Midbrain (tissue), 1 donor: ENCODE data around the gene CLIC1.
A peak's percentile ranks its signal among the peaks of the same experiment; 100 is the strongest.

Source experiments
- DNase-seq: peaks from one replicate; lab custom pipeline; 2025; lab: John Stamatoyannopoulos, UW

The CLIC1 gene

DNA sequence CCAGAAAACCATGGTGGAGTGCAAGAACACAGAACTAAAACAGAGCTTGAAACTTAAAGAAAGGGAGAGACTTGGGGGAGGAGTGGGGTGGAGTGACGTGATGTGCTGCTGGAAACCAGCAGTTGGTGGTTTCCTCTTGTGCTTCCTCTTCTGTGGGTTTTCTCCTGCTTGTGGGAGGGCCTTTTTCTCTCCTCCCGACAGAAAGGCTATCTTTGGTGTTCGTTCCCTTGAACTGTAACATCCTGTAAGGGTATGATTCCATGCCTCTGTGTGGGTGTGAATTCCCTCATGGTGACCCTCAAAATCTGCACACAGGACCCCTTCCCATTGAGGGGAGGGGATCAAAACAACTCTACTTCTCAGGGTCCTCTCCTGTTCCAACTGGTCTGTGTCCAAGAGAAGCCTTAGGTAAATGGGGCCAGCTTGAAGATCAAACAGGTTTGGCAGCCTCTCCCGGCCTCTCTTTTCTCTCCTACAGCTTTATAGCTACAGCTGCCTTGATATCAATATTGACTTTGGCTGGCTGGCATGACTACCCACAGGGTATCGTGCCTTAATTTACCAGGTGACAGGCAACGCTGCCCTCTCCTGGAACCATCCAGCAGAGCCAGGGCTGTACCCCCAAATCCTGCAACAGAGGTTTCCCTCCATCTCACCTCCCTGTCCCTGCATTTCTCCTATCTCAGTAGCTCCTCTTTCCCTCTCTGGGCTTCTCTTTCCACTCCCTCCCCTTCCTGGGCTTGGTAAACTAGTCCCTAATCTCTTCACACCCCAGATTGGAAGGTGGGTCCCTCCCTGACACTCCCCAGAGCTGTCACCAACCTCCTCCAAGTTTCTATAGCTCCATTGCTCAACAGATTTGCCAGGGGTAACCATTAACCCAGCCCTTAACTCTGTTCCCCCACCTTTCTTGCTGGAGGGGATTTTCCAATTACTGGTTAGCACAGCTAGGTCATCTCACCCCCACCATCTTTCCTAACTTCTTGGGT lies 2.0 kb upstream of the CLIC1 start:
- DNase-seq = peak; percentile 25

DNA sequence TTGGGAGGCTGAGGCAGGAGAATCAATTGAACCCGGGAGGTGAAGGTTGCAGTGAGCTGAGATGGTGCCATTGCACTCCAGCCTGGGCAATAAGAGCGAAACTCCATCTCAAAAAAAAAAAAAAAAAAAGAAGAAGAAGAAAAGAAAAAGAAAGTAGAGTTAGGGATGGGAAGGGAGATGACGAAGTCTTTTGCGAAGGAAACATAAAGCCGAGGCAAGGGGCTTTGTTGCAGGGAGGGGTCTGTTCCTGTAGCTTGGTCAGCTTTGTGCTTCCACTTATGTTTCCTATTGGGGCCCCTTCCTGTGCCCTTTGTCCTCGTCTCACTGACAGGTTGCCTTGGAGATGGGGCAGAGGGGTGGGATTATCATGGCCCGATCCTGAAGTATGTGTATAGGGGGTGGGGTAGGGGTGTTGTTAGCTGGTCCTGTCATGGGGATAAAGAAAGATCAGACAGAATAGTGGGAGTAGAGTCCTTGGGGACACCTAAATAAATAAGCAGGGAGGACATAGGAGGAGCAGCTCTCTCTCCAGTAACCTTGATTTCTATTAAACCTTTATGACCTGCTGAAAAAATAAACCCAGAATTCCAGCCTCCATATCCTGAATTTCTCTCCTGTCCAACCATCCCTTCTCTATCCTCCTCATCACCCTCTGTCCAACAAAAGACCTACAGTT lies 1.1 kb upstream of the CLIC1 start:
- DNase-seq = no peak

DNA sequence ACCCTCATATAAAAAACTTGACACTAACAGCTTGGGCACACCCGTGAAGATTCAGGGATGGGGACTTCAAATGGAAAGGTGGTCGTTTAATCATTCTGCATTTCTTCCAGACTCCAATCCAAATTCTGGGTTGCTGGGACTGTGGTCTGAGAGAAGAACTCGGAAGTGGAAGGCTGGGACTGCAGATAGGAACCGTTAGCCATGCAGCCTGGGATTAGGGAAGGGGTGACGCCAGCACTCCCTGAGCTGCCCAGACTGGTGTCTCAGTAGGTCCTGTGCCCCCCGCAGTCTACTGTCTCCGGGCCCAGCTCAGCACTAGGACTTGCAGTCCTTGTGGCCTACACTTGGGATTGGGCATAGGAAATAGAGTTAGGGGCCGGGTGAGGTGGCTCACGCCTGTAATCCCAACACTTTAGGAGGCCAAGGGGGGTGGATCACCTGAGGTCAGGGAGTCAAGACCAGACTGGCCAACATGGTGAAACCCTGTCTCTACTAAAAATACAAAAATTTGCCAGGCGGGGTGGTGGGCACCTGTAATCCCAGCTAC lies 511 bp upstream of the CLIC1 start:
- DNase-seq = no peak

DNA sequence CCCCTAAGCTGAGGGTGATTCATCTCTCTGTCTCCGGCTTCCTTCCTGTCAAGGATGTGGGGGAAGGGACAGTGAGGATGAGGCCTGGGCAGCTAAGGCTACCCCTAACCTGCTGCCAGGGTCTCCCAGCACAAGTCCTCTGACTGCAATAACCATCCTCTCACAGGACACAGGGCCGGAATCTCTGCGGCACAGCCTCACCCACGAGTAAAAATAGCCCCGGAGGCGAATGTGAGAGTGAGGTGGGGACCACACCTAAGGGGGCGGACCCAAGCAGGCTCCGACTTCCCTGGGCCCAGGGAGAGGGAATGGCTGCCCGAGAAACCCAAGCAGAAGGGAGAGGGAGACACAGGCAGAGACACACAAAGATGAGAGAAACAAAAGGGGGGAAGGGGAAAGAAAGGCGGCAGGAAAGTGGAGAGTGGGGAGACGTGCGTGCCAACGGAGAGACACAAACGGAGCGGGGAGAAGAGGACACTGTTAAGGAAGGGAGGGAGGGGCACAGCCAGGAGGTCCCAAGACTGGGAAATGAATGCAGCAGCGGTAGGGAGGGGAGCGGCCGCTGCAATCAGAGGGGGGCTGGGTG lies 1.4 kb downstream of the CLIC1 start:
- no peak for DNase-seq

DNA sequence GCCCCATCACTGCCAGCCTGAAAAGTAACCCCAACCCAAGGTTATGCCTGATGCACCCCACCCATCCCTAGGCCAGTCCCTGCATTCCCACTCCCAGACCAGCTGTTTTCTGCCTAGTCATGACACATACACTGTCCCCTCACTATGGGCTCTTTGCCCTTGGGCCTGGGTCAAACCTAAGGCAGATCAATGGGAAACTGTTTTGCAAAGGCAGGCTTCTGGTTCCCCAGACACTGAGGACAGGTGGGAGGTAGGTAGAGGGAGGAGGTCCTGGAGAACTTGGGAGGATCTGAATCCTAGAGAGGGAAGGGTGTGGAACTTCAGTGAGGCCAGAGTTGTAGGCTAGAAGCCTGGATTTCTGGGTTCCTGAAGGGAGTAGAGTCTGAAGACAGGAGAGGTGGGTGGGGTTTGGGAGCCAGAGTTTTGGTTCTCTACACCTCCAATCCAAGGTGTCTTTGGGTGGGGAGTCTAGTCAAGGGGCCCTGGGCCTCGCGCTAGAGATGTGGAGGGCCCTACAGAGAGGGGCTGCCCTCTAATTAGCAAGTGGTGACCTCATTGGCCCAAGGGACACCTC lies 2.0 kb downstream of the CLIC1 start:
- DNase-seq = no peak

DNA sequence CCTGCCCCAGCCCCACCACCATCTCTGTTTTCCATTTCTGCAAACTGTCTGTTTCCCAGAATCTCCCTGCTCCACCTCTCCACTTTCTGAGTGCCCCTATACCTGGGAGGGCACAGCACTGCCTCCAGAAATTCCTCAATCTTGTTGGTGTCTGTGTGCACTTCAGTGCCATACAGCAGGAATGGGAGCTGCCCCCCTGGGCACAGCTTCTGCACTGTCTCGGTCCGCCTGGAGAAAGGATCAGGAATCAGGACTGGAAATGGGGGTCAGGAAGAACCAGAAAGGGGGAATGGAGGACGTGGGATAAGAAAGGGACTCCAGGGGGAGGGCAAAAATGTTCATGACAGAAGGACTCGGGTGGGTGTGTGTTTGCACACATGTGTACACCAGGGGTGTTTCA lies 2.6 kb downstream of the CLIC1 start:
- no peak for DNase-seq

DNA sequence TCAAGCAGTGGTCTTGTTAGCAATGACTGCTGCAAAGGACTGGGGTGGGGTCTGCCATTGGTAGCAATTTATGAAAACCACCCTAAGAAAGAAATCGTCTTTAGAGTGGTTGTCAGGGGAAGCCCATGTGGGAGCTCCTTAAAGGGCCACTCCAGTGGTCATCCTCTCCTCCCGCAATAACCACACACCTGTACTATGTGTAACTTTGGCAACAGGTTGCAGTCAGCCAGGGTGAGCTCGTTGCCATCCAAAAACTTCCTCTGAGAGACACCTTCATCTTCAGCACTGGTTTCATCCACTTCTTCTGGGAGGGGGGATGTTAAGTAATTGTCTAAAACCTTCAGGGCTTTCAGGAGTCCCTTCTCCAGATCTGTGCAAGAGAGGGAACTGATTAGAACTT lies 4.3 kb downstream of the CLIC1 start:
- DNase-seq = no peak

DNA sequence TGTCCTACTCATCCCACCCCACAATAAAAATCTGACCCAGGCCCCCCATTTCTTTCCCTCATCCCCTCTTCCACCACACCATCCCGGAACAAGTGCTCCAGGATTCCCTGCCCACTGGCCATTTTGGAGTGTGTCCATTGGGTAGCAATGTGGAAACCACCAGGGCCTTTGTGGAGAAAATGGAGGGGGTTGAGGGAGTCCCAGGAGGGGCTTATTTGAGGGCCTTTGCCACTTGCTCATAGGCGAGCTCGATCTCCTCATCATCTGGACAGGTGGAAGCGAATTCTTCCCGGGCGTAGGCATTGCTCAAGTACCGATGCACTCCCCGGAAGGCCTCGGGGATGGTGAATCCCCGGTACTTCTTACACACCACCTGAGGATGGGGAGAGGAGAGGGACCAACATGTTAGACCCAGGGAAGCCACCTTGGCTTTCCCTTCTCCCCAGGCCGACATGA lies 5.7 kb downstream of the CLIC1 start:
- DNase-seq = no peak

DNA sequence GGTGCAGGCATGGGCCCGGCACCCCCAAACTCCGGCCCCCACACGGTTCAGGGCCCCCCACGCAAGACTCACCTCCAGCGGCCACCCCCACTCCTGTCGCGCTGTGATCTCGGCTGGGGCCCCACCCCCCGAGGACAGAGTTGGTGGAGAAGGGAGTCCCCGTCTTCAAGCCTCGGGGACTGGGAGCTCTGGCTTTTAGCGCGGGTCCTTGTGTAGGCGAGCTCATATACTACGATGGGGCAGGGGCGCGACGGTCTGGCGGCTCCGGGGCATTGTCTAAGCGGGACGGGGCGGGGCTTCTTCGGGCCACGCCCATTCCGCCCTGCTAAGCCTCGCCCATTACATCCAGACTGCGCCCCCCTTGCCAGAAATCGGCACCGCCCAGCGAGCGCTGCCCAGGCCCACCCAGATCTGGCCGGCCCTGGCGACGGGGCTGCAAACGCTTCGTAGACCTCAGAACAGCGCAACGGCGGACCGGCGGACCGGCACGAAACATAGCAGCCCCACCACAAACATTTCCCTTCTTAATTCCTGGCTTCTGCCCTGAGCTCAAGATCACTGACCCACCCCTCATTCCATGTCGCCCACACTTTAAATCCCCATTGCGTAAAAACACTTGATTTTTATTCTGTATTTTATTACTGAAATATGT lies 6.2 kb downstream of the CLIC1 start:
- DNase-seq = peak; percentile 78

DNA sequence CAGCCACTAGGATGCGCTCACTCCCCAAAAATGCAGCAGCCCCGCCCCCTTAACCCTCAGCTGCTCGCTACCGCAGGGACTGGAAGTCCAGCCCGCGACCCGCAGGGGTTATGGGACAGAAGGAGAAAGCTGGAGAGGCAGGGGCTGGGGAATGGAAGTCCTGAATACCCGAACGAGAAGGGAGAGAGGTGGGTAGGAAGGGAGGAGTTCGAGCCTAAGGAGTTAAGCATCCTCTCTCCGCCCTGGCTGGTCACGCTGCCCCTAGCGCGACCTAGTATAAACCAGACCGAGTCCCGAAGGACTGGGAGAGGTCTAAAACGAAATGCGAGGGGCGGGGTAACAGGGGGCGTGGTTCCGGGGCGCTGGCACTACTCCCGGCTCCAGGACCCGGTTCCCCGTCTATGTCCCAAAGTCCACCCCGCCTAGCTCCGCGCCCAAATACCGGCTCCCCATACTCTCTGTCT lies 6.8 kb downstream of the CLIC1 start:
- DNase-seq = peak; percentile 86

DNA sequence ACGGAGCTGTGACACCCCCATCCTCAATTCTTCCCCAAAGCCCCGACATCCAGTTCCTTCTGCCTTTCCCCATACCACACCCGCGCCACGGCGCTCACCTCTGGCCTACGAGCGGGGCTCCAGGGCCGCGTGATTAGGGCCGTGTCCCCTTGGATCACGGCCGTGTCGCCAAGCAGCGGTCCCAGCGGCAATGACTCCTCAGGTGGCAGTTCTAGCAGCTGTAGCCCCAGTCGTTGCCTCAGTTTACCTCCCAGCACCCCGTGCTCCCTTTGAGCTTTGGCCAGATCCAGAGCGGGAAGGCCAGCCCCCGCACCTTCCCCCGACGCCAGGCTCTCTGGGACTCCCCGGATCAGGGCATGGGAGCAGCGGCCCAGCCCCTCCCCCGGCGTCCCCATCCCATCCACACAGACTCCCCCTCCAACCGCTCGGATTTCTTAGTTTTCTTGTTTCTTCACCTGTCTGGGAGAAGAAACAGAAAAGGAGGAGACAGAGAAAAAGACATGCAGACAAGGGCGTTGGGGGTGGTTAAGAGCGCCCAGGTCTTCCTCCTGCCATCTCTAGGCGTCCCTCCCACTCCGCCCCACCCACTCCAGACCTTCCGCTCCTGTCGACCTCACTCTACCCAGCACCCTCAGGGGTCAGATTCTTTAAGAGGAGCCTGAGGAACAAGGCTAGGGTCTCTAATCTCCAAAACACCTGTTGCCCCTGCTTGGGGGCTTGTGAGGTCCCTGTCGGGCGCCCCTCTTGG lies 7.4 kb downstream of the CLIC1 start, which contains the start of gene DDAH2:
TSS of gene DDAH2 (minus strand) at position 533 of the 748 bp plus-strand sequence. CDS start at position 395, 138 bp downstream.
- no peak for DNase-seq

DNA sequence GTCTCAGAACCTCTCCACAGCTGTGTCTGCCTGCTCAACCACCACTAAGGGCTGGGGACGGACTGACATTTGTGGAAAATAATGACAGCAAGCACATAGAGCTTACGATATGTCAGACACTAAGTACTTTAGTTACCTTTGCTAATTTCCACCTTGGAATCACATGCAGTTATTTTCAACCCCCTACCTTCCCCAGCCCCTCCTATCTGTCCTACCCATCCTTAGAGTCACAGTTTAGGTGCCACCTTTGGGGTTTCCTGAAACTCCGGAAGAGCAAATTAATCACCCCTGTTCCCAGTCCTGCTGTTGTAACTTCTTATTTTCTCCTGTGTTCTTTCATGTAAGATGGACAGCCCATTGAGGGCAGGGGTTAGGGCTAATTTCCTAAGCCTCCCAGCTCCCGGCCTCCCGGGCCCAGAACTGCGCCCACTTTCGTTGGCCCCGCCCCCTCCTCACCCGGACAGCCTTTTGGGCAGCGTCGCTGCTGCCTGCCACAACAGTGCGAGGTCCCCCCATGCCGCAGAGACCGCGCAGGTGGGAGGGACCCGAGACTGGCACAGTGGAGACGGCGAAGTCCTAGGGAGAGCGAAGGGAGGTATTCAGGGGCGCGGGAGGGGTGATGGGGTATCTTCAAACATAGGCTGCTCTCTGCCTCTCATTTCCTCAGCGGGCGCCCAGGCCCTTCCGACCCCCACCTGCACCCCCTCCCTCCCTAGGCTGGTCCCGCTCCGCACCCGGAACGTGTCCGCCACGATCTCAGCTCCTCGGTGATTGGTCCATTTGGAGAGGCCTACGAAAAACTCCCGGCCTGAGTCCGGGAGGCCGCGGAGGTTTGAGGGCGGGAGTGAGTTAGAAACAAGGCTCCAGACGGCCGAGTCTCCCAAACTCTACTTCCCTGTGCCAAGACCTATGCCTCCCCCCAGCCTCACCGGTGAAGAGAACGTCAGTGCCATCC lies 8.3 kb downstream of the CLIC1 start:
- DNase-seq = no peak

DNA sequence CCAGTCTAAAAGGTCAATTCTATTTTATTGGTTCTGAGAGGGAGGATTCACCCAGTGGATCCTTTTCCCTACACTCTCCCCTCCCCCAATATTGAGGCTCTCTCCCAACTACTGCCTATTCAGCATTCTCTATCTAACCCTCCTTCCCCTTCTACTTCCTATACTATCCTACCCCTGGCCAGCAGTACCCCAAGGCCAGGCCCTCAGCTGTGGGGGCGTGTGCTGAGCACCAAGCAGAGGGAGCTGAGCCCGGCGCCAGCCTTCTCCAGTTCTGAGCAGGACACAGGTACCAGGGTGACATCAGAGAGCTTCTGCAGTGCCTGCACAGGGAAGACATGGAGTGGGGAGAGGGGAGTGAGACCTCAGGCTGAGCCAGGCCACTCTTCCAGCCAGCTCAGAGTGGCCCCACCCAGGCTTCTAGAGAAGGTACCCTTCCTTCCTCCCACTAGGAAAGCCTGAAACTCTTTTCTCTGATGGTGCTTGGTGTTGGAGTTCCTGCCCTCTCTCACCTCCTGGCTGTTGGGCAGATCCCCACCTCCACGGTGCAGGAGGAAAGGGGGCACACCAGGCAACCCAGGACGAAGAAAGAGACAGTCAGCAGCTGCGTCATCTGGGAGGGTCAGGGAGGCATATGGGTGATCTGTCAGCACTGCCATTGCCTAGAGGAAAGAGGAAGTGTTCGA lies 9.2 kb downstream of the CLIC1 start:
- no peak for DNase-seq

DNA sequence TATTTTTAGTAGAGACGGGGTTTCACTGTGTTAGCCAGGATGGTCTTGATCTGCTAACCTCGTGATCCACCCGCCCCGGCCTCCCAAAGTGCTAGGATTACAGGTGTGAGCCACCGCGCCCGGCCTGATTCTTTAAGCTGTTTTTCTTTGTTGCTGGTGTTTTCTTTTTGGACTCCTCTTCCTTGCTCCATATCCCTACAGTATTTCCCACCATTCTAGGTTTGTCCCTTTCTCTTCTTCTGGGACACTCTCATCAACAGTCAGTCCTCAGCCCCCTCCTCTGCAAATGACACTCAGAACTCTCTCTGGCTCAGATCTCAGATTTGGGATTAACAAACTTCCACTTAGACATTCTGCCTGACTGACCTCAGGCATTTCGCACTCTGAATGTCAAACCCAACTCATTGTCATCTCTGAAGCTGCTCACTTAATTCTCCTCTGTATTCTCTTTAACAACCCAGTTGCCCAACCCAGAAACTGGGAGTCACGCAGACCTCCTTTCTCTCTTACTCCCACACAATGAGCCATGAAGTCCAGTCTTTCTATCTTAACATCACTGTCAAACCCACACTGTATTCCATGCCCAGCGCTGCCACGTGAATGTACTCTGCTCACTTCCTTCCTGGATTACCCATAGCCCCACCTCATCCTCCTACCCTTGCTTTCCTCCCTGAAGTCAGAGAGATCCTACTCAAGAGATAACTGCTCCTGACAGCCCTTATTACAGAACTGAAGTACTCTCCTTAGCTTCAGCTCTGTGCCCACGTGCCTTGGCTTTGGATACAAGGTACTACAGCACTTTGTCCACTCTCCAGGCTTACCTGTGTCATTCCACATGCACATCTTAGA lies 10.6 kb downstream of the CLIC1 start:
- DNase-seq = no peak

DNA sequence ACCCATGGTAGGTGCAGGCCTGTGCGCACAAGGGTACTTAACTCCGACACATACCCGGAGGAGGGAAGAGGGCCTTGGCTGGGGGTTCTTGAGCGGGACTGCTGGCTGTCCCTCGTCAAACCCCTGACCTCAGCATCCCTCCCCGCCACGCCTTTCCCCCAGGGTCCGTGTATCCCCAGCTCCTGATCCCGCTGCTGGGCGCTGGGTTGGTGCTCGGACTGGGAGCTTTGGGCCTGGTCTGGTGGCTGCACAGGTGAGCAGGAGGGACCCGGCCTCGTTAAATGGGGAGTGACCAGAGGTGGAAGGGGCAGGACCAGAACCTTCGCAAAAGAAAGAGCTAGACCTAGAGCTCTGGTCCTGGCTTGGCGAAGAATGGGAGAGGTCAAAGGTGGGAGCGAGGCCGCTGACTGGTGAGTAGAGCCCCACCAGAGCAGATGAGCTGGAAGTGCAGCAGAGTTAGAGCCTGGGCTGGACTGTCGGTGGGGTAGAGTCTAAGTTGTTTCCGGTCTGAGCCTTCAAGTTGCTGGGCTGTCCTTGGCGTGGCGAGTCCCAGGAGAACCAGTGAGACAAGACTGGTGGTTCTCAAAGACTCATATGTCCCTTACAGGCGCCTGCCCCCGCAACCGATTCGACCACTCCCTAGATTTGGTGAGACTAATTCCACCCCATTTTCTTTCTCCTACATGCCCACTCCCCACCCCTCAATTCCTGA lies 12.2 kb downstream of the CLIC1 start:
- DNase-seq = no peak

DNA sequence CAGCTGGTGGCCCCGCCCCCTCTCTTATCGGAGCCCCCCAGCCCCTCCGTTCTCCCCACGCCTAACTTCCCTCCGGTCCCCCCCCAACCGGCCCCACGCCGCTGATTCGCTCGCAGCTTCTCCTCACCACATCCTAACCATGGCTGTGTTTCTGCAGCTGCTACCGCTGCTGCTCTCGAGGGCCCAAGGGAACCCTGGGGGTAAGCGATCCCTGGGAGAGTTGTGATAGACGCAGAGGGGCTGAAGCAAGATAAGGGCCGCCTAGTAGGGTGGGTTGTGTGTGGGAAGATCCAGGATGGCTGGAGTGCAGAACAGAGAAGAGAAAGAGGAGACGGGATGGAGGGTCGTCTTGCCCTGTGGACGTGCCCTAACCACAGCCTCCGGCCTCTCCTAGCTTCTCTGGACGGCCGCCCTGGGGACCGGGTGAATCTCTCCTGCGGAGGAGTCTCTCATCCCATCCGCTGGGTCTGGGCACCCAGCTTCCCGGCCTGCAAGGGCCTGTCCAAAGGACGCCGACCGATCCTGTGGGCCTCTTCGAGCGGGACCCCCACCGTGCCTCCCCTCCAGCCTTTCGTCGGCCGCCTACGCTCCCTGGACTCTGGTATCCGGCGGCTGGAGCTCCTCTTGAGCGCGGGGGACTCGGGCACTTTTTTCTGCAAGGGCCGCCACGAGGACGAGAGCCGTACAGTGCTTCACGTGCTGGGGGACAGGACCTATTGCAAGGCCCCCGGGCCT lies 12.9 kb downstream of the CLIC1 start, which contains the start of gene MPIG6B:
TSS of gene MPIG6B (plus strand) at position 129 of the 735 bp plus-strand sequence. CDS start at position 140, 11 bp downstream.
- no peak for DNase-seq
